GM23338 (cell line): Measurements from ENCODE around the gene BAG3. TPM values are rescaled to one million over a fixed set of nuclear protein-coding genes. Genes with fewer than 3 reads are reported as not detected.
"Not testable (repeated sequence)": the region's sequence is repeated elsewhere in the genome, so short reads cannot be mapped to it uniquely, and the experiment has no call there.

Experiments used
- ATAC-seq: fragments of 200-7000 bp; cut with Tn5 transposase; 3 replicates; pipeline ENCODE4 v1.9.1; 2020
- DNase-seq: peaks from one replicate; pipeline ENCODE4 v3.0.0-alpha.2; 2015; ENCODE audit warnings: low spot score
- H2AFZ ChIP-seq: fragments of 200-600 bp; sonication (generic); 2 replicates; pipeline ENCODE4 v1.8.0; 2016; ENCODE audit warnings: antibody characterized with exemption, mild to moderate bottlenecking, moderate library complexity
- H3F3A ChIP-seq: fragments of 200-600 bp; sonication (generic); replicated peaks from 2 replicates; pipeline ENCODE4 v1.8.0; 2017; ENCODE audit warnings: antibody characterized with exemption, mixed run types, low read depth
- H3K27ac ChIP-seq: fragments of 200-600 bp; sonication (generic); 2 replicates; pipeline ENCODE4 v1.6.1; 2016; ENCODE audit warnings: low read depth
- H3K27me3 ChIP-seq: fragments of 200-600 bp; sonication (generic); 2 replicates; pipeline ENCODE4 v1.8.0; 2016; ENCODE audit warnings: mild to moderate bottlenecking, mixed run types, moderate library complexity; ENCODE audit not compliant: insufficient read depth
- H3K36me3 ChIP-seq: fragments of 200-600 bp; sonication (generic); 2 replicates; pipeline ENCODE4 v1.8.0; 2016; ENCODE audit warnings: mild to moderate bottlenecking; ENCODE audit not compliant: insufficient read depth
- H3K4me1 ChIP-seq: fragments of 200-600 bp; sonication (generic); 2 replicates; pipeline ENCODE4 v1.8.0; 2016; ENCODE audit warnings: mild to moderate bottlenecking, moderate library complexity; ENCODE audit not compliant: insufficient read depth
- H3K4me2 ChIP-seq: fragments of 200-600 bp; sonication (generic); 2 replicates; pipeline ENCODE4 v1.7.1; 2017; ENCODE audit warnings: mixed run types
- H3K4me3 ChIP-seq: fragments of 200-600 bp; sonication (generic); 2 replicates; pipeline ENCODE4 v1.6.1; 2016; ENCODE audit warnings: mixed run types
- H3K79me2 ChIP-seq: fragments of 200-600 bp; sonication (generic); replicated peaks from 2 replicates; pipeline ENCODE4 v1.8.0; 2017; ENCODE audit warnings: mild to moderate bottlenecking; ENCODE audit not compliant: insufficient read depth
- H3K9me2 ChIP-seq: fragments of 200-600 bp; sonication (generic); 2 replicates; pipeline ENCODE4 v1.8.0; 2017; ENCODE audit not compliant: insufficient read depth
- H4K20me1 ChIP-seq: fragments of 200-600 bp; sonication (generic); replicated peaks from 2 replicates; pipeline ENCODE4 v1.8.0; 2017; ENCODE audit warnings: mild to moderate bottlenecking; ENCODE audit not compliant: insufficient read depth
- H3K27ac Mint-ChIP-seq: 2 replicates; pipeline ENCODE4 v1.8.0; 2020; ENCODE audit warnings: inconsistent platforms, mild to moderate bottlenecking, moderate library complexity, mixed read lengths
- H3K27me3 Mint-ChIP-seq: 3 replicates; pipeline ENCODE4 v1.8.0; 2022; ENCODE audit warnings: low read depth, mild to moderate bottlenecking, moderate library complexity, mixed read lengths, inconsistent platforms; ENCODE audit not compliant: insufficient read depth, poor library complexity
- H3K36me3 Mint-ChIP-seq: 3 replicates; pipeline ENCODE4 v1.8.0; 2021; ENCODE audit warnings: low read depth, mild to moderate bottlenecking, inconsistent platforms, moderate library complexity, mixed read lengths
- H3K4me1 Mint-ChIP-seq: 3 replicates; pipeline ENCODE4 v1.8.0; 2020; ENCODE audit warnings: mild to moderate bottlenecking, inconsistent platforms, mixed read lengths
- H3K4me3 Mint-ChIP-seq: 3 replicates; pipeline ENCODE4 v1.8.0; 2021; ENCODE audit warnings: moderate library complexity, mild to moderate bottlenecking, inconsistent platforms, mixed read lengths
- H3K9me3 Mint-ChIP-seq: 3 replicates; pipeline ENCODE4 v1.8.0; 2020; ENCODE audit warnings: moderate library complexity, mild to moderate bottlenecking, inconsistent platforms, mixed read lengths
- EZH2 ChIP-seq: fragments of 200-600 bp; sonication (generic); IDR thresholded peaks from one replicate; pipeline ENCODE4 v1.8.0; 2017; ENCODE audit warnings: antibody characterized with exemption, mild to moderate bottlenecking, low read depth; ENCODE audit not compliant: unreplicated experiment
- EZH2phosphoT487 ChIP-seq: fragments of 200-600 bp; sonication (generic); IDR thresholded peaks from one replicate; pipeline ENCODE4 v1.8.1; 2018; ENCODE audit warnings: antibody characterized with exemption; ENCODE audit not compliant: unreplicated experiment
- POLR2AphosphoS5 ChIP-seq: IDR thresholded peaks from 2 replicates; pipeline ENCODE4 v1.6.1; 2016; ENCODE audit warnings: antibody characterized with exemption, low read depth
- ZNF114 ChIP-seq: fragments of 250-450 bp; sonication (Bioruptor Pico); IDR thresholded peaks from 2 replicates; pipeline ENCODE4 v1.5.0; 2020; ENCODE audit warnings: mild to moderate bottlenecking, moderate library complexity
- ZNF331 ChIP-seq: fragments of 250-450 bp; sonication (Bioruptor Pico); IDR thresholded peaks from 2 replicates; pipeline ENCODE4 v1.5.0; 2020; ENCODE audit warnings: low read depth, mild to moderate bottlenecking, moderate library complexity
- polyA plus RNA-seq: library from polyadenylated mRNA; unstranded; fragments of >200 nt; fragmentation: Nextera tagmentation; extraction: Ambion mirVana; gene quantifications from 2 replicates; pipeline ENCODE4 v1.2.1, GENCODE V29; 2016
- total RNA-seq: library from RNA; depleted of rRNA; stranded (reverse); fragments of >200 nt; shearing (Covaris generic); gene quantifications from 2 replicates; pipeline ENCODE4 v1.2.3, GENCODE V29; 2014
- TF ChIP-seq, protein P1 (sequence below), 2 experiments: fragments of 200-600 bp in 1 of 2; sonication (generic) in 1 of 2; conservative IDR thresholded peaks; 2 replicates each; pipeline versions ENCODE4 v1.5.1 to v1.6.1; 2016 to 2017; ENCODE audit warnings: antibody characterized with exemption in 2 of 2, low read depth in 2 of 2, mild to moderate bottlenecking in 2 of 2, moderate library complexity in 1 of 2

BAG3 gene
- total and polyA plus RNA-seq, 2 experiments from 2014 or later = 8.2 to 8.4 TPM

DNA sequence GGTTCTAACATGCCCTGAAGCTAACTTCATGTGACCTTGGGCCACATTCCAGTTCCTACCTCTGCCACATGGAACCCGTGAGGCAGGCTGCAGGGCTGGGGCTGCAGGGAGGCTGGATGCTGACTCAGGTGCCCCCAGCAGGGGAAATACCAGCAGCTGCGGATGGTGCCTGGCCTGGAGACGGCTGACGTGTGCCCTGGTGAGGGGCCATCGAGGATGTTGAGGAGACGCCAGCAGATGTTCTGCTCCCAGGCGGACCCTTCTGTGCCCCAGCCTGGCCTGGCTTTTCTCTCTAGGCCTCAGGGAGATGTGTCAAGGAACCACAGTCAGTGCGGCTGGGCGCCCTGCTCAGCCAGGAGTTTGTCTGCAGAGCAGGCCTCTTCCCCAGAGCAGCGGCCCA lies 8.8 kb downstream of the BAG3 start:
- no peak overlapping the region for H2AFZ ChIP-seq
- H3K9me2 ChIP-seq = no peaks in the 10 kb centered on the region
- H3K4me2 ChIP-seq = no peak overlapping the region
- no peaks in the 10 kb centered on the region for H3K27me3 Mint-ChIP-seq
- peaks cover 12% of the 10 kb centered on the region; the same call in 1 of the 2 replicates for H3K4me1 ChIP-seq
- H3K27me3 ChIP-seq = no peaks in the 10 kb centered on the region
- H3F3A ChIP-seq = no peaks in the 10 kb centered on the region
- H3K4me3 ChIP-seq = no peak overlapping the region
- no peak for DNase-seq
- H3K27ac Mint-ChIP-seq = no peak overlapping the region
- no peak overlapping the region for H3K27ac ChIP-seq
- H3K4me1 Mint-ChIP-seq = peaks cover 23% of the 10 kb centered on the region
- H3K79me2 ChIP-seq = peaks cover 29% of the 10 kb centered on the region
- peaks cover 15% of the 10 kb centered on the region; the same call in 2 of the 3 replicates for H3K36me3 Mint-ChIP-seq
- no peak for TF ChIP-seq EZH2phosphoT487
- H4K20me1 ChIP-seq = 0 out of 2 replicates have a peak, but pooled peaks cover 5% of the 10 kb centered on the region
- no peaks in the 10 kb centered on the region for H3K9me3 Mint-ChIP-seq
- no peaks in the 10 kb centered on the region for H3K36me3 ChIP-seq
- H3K4me3 Mint-ChIP-seq = no peak overlapping the region
- peak; percentile 22; the same call in 2 of the 3 replicates for ATAC-seq

DNA sequence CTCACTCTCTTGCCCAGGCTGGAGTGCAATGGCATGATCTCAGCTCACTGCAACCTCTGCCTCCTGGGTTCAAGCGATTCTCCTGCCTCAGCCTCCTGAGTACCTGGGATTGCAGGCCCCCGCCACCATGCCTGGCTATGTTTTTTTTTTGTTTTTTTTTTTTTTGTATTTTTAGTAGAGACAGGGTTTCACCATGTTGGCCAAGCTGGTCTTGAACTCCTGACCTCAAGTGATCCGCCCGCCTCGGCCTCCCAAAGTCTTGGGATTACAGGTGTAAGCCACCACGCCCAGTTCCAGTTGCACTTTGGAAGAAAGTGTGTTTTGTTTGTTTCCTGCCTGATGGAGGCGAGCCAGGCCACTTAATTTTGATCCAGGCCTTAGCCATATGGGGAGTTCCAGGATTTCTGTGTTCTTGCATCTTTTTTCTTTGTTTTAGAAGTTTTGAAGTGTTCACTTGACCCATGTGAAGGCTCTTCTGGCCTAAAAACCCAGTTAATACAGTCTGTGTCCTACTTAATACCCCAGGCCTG lies 11.0 kb downstream of the BAG3 start:
- H3K4me1 ChIP-seq, ATAC-seq: not testable (repeated sequence)

DNA sequence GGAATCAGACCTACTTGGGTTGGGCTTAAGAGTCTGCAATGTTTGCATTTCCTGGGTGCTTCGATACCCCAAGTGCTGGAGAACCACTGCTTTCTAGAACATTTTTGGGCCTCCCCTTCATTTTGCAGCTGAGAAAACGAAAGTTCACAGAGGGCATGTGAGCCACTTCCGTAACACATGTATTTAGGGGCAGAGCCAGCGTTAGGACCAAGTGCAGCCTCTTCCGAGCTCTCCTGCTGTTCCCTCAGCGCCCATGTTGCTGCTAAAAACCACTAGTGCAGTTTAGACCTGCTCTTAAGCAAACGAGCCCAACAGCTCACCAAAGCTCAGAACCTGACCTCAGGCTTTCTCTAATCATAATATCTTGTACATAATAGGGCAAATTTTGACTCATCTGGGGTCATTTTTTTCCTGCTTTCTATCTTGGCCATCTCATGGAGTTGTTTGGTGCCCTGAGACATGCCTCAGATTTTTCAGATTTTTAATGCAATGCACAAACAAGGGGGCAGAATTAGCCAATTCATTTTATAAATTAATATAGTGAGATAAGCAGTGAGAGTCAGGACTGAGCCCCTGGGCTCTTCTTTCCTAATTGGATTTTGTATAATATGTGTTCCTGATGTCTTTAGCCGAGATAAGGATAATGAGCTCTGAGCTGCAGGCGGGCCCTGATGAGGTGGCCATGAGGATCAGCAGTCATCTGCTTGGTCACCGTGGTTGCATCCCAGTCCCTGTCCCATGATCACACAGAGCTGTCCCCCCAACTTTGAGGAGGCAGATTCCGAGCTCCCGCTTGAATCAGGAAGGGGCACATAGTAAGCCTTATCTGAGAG lies 12.9 kb downstream of the BAG3 start:
- Mint-ChIP-seq H3K27me3 (peaks cover 10% of the 10 kb centered on the region), H3K4me3 (no peak overlapping the region), H3K36me3 (peaks cover 17% of the 10 kb centered on the region; the same call in 2 of the 3 replicates), H3K27ac (no peak overlapping the region), H3K9me3 (no peaks in the 10 kb centered on the region; the same call in 2 of the 3 replicates), H3K4me1 (peaks cover 31% of the 10 kb centered on the region)
- Histone ChIP-seq H3K79me2 (peaks cover 27% of the 10 kb centered on the region), H3F3A (no peaks in the 10 kb centered on the region), H3K4me2 (no peak overlapping the region), H3K4me3 (no peak overlapping the region), H3K9me2 (no peaks in the 10 kb centered on the region), H3K27ac (no peak overlapping the region), H3K4me1 (peaks cover 5% of the 10 kb centered on the region), H3K27me3 (no peaks in the 10 kb centered on the region), H3K36me3 (no peaks in the 10 kb centered on the region), H2AFZ (no peak overlapping the region), H4K20me1 (0 out of 2 replicates have a peak, but pooled peaks cover 3% of the 10 kb centered on the region)
- DNase-seq (no peak), ATAC-seq (no peak)
- no peak for TF ChIP-seq ZNF114
- no peak for TF ChIP-seq POLR2AphosphoS5
- TF ChIP-seq EZH2 = no peak
- no peak for TF ChIP-seq ZNF331

More for the DNA sequence above, 11.0 kb downstream of the BAG3 start:
- Mint-ChIP-seq H3K36me3 (peaks cover 19% of the 10 kb centered on the region; the same call in 2 of the 3 replicates), H3K4me1 (peaks cover 24% of the 10 kb centered on the region)
- not testable (repeated sequence) for H3K4me3 Mint-ChIP-seq, H3K4me3 ChIP-seq, H3K36me3 ChIP-seq, H3K9me2 ChIP-seq, H2AFZ ChIP-seq, H3F3A ChIP-seq, H3K27me3 Mint-ChIP-seq, H4K20me1 ChIP-seq, H3K27ac ChIP-seq, H3K27me3 ChIP-seq, DNase-seq, H3K4me2 ChIP-seq, H3K9me3 Mint-ChIP-seq, H3K27ac Mint-ChIP-seq
- peaks cover 27% of the 10 kb centered on the region for H3K79me2 ChIP-seq
- TF ChIP-seq, protein P1, sequence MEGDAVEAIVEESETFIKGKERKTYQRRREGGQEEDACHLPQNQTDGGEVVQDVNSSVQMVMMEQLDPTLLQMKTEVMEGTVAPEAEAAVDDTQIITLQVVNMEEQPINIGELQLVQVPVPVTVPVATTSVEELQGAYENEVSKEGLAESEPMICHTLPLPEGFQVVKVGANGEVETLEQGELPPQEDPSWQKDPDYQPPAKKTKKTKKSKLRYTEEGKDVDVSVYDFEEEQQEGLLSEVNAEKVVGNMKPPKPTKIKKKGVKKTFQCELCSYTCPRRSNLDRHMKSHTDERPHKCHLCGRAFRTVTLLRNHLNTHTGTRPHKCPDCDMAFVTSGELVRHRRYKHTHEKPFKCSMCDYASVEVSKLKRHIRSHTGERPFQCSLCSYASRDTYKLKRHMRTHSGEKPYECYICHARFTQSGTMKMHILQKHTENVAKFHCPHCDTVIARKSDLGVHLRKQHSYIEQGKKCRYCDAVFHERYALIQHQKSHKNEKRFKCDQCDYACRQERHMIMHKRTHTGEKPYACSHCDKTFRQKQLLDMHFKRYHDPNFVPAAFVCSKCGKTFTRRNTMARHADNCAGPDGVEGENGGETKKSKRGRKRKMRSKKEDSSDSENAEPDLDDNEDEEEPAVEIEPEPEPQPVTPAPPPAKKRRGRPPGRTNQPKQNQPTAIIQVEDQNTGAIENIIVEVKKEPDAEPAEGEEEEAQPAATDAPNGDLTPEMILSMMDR (conservative IDR thresholded peaks at IDR 0.05; ENCODE audit: low read depth in 2 of 2) = peak in 1 of 2 experiments; percentile 11; a peak in 1 of 4 replicates
